ENCODE results near the gene RBM23. TPM values are rescaled to one million over a fixed set of nuclear protein-coding genes. Genes with fewer than 3 reads are reported as not detected.

Gene RBM23
- total and polyA plus RNA-seq, 2 of the 8 experiments (the other 6 are each of a cell fraction or from before 2014, with no cell fraction given): 41.2 to 43.3 TPM

GRCh38 chr14:22885975-22886374, 33.0 kb downstream of the RBM23 start:
- Histone ChIP-seq H3K18ac (ENCODE audit: extremely low read depth, low read length) (no peak overlapping the region; the same call in 1 of the 2 replicates), H3K9ac (replicated peaks in 1 of 4; ENCODE audit: extremely low read depth in 1 of 4, low read depth in 3 of 4, low read length in 3 of 4) (peak overlapping the region in 1 of 4 experiments; percentile 46; a peak in 1 of 7 replicates)
- 82% methylated on average over 21 of the region's 21 CpGs; no CpG with 5 or more reads in 1 of the 2 experiments for WGBS, 2 experiments (ENCODE audit: extremely low coverage in 1 of 2, insufficient coverage in 1 of 2, insufficient read length in 1 of 2, insufficient replicate concordance in 2 of 2, low coverage in 1 of 2, low lambda C conversion rate in 2 of 2, missing lambda C conversion rate in 1 of 2)
- TF ChIP-seq RAD21 (IDR thresholded peaks at IDR 0.05 in 1 of 2, conservative IDR thresholded peaks at IDR 0.05 in 1 of 2; ENCODE audit: low read depth in 2 of 2, low read length in 2 of 2) (no peak), CTCF (IDR thresholded peaks at IDR 0.05; ENCODE audit: control extremely low read depth in 1 of 3, insufficient read depth in 1 of 3, low read depth in 1 of 3, low read length in 3 of 3) (no peak), POLR2A (IDR thresholded peaks at IDR 0.05; ENCODE audit: control extremely low read depth in 1 of 2, low read depth in 2 of 2, low read length in 2 of 2) (no peak), KDM1A (IDR thresholded peaks at IDR 0.05; ENCODE audit: borderline replicate concordance, low read length) (no peak), POLR2AphosphoS5 (IDR thresholded peaks at IDR 0.05; ENCODE audit: low read depth, low read length) (no peak), PHF8 (conservative IDR thresholded peaks at IDR 0.05; ENCODE audit: low read depth, low read length) (no peak), EP300 (IDR thresholded peaks at IDR 0.05; ENCODE audit: borderline replicate concordance in 1 of 2, low read depth in 2 of 2, low read length in 2 of 2) (no peak), CHD2 (IDR thresholded peaks at IDR 0.05; ENCODE audit: low read length) (no peak), SIN3A (conservative IDR thresholded peaks at IDR 0.05 in 1 of 2, IDR thresholded peaks at IDR 0.05 in 1 of 2; ENCODE audit: low read depth in 1 of 2, low read length in 2 of 2) (no peak), RFX5 (IDR thresholded peaks at IDR 0.05; ENCODE audit: borderline replicate concordance, low read depth, low read length) (no peak)

More at GRCh38 chr14:22885975-22886374, 33.0 kb downstream of the RBM23 start:
- peak overlapping the region; percentile 5 for H4K5ac ChIP-seq (ENCODE audit: insufficient read length, low read depth, low read length)
- ChIA-PET POLR2A (ENCODE audit: partially characterized antibody) (interaction anchor here (0.6 to 7.2 kb wide), 11 partner anchors 8 to 172 kb away, joined by 3 to 54 read pairs (median 4); partner anchors contain the start of genes LRP10, PRMT5 and RBM23), CTCF (ENCODE audit: partially characterized antibody) (interaction anchor here (0.8 to 56.0 kb wide), 8 partner anchors 14 to 183 kb away, joined by 3 to 1562 read pairs (median 18); partner anchors contain the start of genes LRP10, MMP14, MRPL52 and SLC7A7)
- H3K4me2 ChIP-seq (ENCODE audit: insufficient read depth in 1 of 2, low read depth in 2 of 2, low read length in 2 of 2): peak overlapping the region; percentile 86
- DNase-seq (ENCODE audit: low read depth in 1 of 2, low spot score in 2 of 2) (no peak), FAIRE-seq (no peak)
- no peaks in the 10 kb centered on the region for H3K79me2 ChIP-seq (ENCODE audit: control insufficient read depth in 1 of 2, insufficient read depth in 2 of 2, low read length in 2 of 2)
- H2AFZ ChIP-seq (ENCODE audit: low read length): no peak overlapping the region
- H4K91ac ChIP-seq (replicated peaks; ENCODE audit: insufficient read length, low read length): no peak overlapping the region
- H3K23me2 ChIP-seq (ENCODE audit: low read depth, low read length): peaks cover 14% of the 10 kb centered on the region
- peak overlapping the region; percentile 21; the same call in 1 of the 2 replicates for H2BK12ac ChIP-seq (ENCODE audit: low read depth, low read length)
- H2BK120ac ChIP-seq (replicated peaks; ENCODE audit: low read depth, low read length): no peak overlapping the region
- no peak overlapping the region; the same call in 1 of the 2 replicates for H2BK5ac ChIP-seq (ENCODE audit: low read depth, low read length)
- H3K4me1 ChIP-seq (replicated peaks in 1 of 4; ENCODE audit: control insufficient read depth in 3 of 4, insufficient read depth in 4 of 4, low read length in 3 of 4): peaks cover 7 to 21% (median 12%) of the 10 kb centered on the region in 4 experiments
- peak overlapping the region; percentile 69; the same call in 1 of the 2 replicates for H2AK5ac ChIP-seq (ENCODE audit: low read depth, low read length)
- no peak overlapping the region for H4K8ac ChIP-seq (ENCODE audit: extremely low read depth, insufficient read depth, low read length)
- H4K20me1 ChIP-seq (replicated peaks in 1 of 2; ENCODE audit: control insufficient read depth in 1 of 2, insufficient read depth in 2 of 2, low read length in 2 of 2): no peaks in the 10 kb centered on the region
- H2BK15ac ChIP-seq (ENCODE audit: low read length): peak overlapping the region; percentile 97; the same call in 1 of the 2 replicates
- H3K14ac ChIP-seq (ENCODE audit: insufficient read length): no peak overlapping the region
- H3K27ac ChIP-seq (ENCODE audit: low read depth, low read length): no peak overlapping the region
- H3K4ac ChIP-seq (replicated peaks; ENCODE audit: insufficient read length, low read depth, low read length): no peak overlapping the region
- H3K4me3 ChIP-seq (ENCODE audit: extremely low read depth in 1 of 4, insufficient read depth in 2 of 4, low read depth in 3 of 4, low read length in 4 of 4): peak overlapping the region; percentile 48 to 83 (median 55); a peak in 6 of 8 replicates
- H3K56ac ChIP-seq (replicated peaks; ENCODE audit: insufficient read length, low read depth, low read length): no peak overlapping the region
- peaks cover 3% of the 10 kb centered on the region; the same call in 1 of the 2 replicates for H3K79me1 ChIP-seq (ENCODE audit: low read depth, low read length)
- no peaks in the 10 kb centered on the region for H3K9me3 ChIP-seq (ENCODE audit: insufficient read depth in 2 of 2, low read depth in 1 of 2, low read length in 1 of 2)
- peaks cover 0 to 17% (median 11%) of the 10 kb centered on the region in 4 experiments; a peak in 6 of 7 replicates for H3K27me3 ChIP-seq (replicated peaks in 1 of 4; ENCODE audit: control insufficient read depth in 3 of 4, extremely low read depth in 1 of 4, insufficient read depth in 3 of 4, low read length in 3 of 4)
- H2BK20ac ChIP-seq (ENCODE audit: low read length): no peak overlapping the region
- no peak overlapping the region for H3K23ac ChIP-seq (ENCODE audit: insufficient read length)
- H3K36me3 ChIP-seq (ENCODE audit: control insufficient read depth in 2 of 4, insufficient read depth in 4 of 4, low read length in 3 of 4): no peaks in the 10 kb centered on the region
